Muscle of leg (tissue), 11 donors: Measurements from ENCODE around the gene MRM1. TPM values are rescaled to one million over a fixed set of nuclear protein-coding genes. Genes with fewer than 3 reads are reported as not detected.
"Not testable (repeated sequence)": the region's sequence is repeated elsewhere in the genome, so short reads cannot be mapped to it uniquely, and the experiment has no call there.

Experiments
- DNase-seq: peaks from one replicate; pipeline ENCODE4 v3.0.0; 2013
- H3K27ac ChIP-seq: one replicate; pipeline ENCODE4 v1.5.1; 2013; ENCODE audit warnings: mild to moderate bottlenecking, low read length, control low read depth
- H3K27me3 ChIP-seq: one replicate; pipeline ENCODE4 v1.6.1; 2013; ENCODE audit warnings: low read length; ENCODE audit not compliant: control insufficient read depth, insufficient read depth
- H3K36me3 ChIP-seq: one replicate; pipeline ENCODE4 v1.6.1; 2013; ENCODE audit warnings: low read length; ENCODE audit not compliant: control insufficient read depth, insufficient read depth
- H3K4me1 ChIP-seq: one replicate; pipeline ENCODE4 v1.6.1; 2013; ENCODE audit warnings: low read length; ENCODE audit not compliant: control insufficient read depth, insufficient read depth
- H3K4me3 ChIP-seq: one replicate; pipeline ENCODE4 v1.5.1; 2013; ENCODE audit warnings: low read length, control low read depth
- H3K9me3 ChIP-seq: replicated peaks from 2 replicates; pipeline ENCODE4 v1.6.1; 2013; ENCODE audit warnings: low read depth, low read length; ENCODE audit not compliant: control insufficient read depth
- WGBS: methylation state at CpG from one replicate; pipeline ENCODE4 v1.1.5; 2013; ENCODE audit warnings: missing lambda C conversion rate; ENCODE audit not compliant: insufficient coverage; 5-methylcytosine and 5-hydroxymethylcytosine counted together
- polyA plus RNA-seq, 8 donors: library from polyadenylated mRNA; unstranded; fragments of 120-200 nt; gene quantifications; one replicate each; pipeline versions ENCODE4 v1.2.1 to v1.2.3, GENCODE V29; 2013; ENCODE audit warnings: inconsistent platforms in 1 of 8, low replicate concordance in 1 of 8; ENCODE audit not compliant: insufficient read length in 8 of 8, insufficient read depth in 1 of 8
- total RNA-seq: library from RNA; stranded (reverse); fragments of 120-200 nt; gene quantifications from one replicate; pipeline ENCODE4 v1.2.4, GENCODE V29; 2013

MRM1 gene
- total and polyA plus RNA-seq, 9 donors, result 3.3 to 5.2 (median 3.8) TPM

DNA sequence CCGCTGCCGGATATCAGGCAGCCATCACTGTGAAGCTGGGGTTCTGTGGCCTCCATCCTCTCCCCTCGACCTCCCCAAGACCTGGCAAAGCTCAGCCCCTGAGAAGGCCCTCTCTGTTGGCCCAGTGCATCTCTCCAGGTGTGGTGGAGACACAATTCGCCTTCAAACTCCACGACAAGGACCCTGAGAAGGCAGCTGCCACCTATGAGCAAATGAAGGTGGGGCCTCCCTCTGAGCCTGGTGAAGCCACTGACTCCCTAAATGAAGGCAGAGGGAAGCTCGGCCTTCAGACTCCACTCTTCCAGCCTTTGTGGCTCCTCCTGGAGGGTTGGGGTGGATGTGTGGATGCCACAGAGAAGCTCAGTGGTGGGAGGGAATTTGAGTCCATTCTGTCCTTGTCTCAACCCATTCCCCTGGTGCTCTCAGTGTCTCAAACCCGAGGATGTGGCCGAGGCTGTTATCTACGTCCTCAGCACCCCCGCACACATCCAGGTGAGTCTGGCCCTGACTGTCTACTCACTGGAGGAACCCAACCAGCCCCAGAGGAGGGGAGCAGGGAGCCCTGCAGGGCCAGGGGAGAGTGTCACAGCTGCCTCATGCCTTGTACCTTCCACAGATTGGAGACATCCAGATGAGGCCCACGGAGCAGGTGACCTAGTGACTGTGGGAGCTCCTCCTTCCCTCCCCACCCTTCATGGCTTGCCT lies 1.7 kb upstream of the MRM1 start:
- no peak overlapping the region for H3K4me3 ChIP-seq
- H3K27ac ChIP-seq, result no peak overlapping the region
- H3K9me3 ChIP-seq, result no peaks in the 10 kb centered on the region
- H3K36me3 ChIP-seq, result no peaks in the 10 kb centered on the region
- 92% methylated on average over 6 of the region's 11 CpGs for WGBS
- DNase-seq, result no peak
- H3K4me1 ChIP-seq, result peaks cover 21% of the 10 kb centered on the region
- H3K27me3 ChIP-seq, result no peaks in the 10 kb centered on the region

DNA sequence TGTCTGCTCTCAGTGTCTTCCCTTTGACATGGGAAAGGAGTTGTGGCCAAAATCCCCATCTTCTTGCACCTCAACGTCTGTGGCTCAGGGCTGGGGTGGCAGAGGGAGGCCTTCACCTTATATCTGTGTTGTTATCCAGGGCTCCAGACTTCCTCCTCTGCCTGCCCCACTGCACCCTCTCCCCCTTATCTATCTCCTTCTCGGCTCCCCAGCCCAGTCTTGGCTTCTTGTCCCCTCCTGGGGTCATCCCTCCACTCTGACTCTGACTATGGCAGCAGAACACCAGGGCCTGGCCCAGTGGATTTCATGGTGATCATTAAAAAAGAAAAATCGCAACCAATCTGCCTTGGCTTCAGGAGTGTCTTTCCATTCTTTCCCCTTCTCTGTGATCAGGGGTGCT lies 918 bp upstream of the MRM1 start:
- H3K9me3 ChIP-seq, result no peaks in the 10 kb centered on the region
- 42% methylated on average over 3 of the region's 3 CpGs for WGBS
- H3K27ac ChIP-seq, result no peak overlapping the region
- no peaks in the 10 kb centered on the region for H3K36me3 ChIP-seq
- no peaks in the 10 kb centered on the region for H3K27me3 ChIP-seq
- H3K4me1 ChIP-seq, result peaks cover 21% of the 10 kb centered on the region
- DNase-seq, result no peak
- no peak overlapping the region for H3K4me3 ChIP-seq

DNA sequence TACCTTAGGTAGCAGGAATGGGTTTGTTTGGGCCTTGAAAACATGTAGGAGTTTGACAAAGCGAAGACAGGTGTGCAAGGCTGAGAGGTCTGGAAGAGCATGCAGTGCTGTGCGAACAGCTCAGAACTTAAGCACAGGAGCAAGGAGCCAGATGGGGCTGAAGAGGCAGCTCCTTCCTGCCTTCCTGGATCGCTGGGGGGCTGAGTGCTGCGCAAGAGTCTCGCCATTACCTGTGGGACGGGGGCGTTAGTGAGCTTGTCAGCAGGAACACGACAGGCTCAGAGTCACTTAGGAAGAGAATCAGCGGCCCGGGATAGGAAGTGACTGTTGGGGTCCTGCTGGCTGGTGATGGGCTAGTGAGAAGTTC lies 464 bp upstream of the MRM1 start:
- DNase-seq, result no peak
- Histone ChIP-seq H3K9me3 (no peaks in the 10 kb centered on the region), H3K36me3 (no peaks in the 10 kb centered on the region), H3K4me3 (peak overlapping the region; percentile 95), H3K27ac (peak overlapping the region; percentile 74), H3K27me3 (no peaks in the 10 kb centered on the region), H3K4me1 (peaks cover 21% of the 10 kb centered on the region)
- 8% methylated on average over 10 of the region's 10 CpGs for WGBS

DNA sequence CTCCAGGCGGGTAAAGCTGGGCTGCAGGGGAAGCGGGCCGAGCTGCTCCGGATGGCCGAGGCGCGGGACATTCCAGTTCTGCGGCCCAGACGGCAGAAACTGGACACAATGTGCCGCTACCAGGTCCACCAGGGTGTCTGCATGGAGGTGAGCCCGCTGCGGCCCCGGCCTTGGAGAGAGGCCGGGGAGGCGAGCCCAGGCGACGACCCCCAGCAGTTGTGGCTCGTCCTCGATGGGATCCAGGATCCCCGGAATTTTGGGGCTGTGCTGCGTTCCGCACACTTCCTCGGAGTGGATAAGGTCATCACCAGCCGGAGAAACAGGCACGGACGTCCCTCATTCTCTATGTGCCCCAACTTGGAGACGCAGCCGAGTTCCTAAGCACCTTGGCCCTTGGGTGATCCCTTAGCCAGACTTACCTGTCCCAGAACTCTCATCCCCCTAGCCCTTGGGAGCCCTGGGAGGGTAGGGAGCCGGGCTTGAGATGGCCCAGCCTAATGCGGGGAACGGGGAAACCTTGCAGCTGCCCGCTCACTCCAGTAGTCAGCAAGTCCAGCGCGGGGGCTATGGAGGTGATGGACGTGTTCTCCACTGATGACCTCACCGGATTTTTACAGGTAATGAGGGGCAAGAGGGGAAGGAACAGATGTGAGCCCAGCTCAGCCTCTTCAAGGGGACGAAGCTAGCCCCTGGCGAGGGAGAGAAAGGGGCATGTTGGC lies 806 bp downstream of the MRM1 start:
- Histone ChIP-seq H3K27me3 (no peaks in the 10 kb centered on the region), H3K4me3 (peak overlapping the region; percentile 95), H3K4me1 (peaks cover 21% of the 10 kb centered on the region), H3K36me3 (no peaks in the 10 kb centered on the region), H3K27ac (no peak overlapping the region), H3K9me3 (no peaks in the 10 kb centered on the region)
- 1% methylated on average over 28 of the region's 38 CpGs for WGBS
- DNase-seq, result peak; percentile 21

DNA sequence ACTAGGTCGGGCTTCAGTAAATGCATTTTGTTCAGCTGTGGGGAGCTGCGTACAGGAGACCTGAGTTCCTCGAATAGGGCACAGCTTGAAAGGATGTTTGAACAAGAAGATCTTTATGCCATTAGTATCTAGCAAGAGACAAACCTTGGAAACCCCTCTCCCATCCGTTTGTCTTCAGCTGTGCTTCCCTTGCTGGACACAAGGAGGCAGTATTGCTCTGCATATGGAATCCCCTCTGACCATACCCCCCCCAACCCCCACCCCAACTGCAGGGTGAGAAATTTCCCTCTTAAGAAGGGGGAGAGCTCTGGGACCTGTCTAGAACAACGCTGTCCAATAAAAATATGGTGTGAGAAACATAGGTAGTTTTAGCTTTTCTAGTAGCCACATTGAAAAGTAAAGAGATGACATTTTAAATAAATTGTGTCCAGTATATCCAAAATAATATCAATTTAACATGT lies 1.6 kb downstream of the MRM1 start:
- WGBS, result no CpG with 5 or more reads among the region's 5 CpGs
- DNase-seq, result peak; percentile 57
- H3K4me3 ChIP-seq, result peak overlapping the region; percentile 95
- H3K27ac ChIP-seq, result no peak overlapping the region
- H3K36me3 ChIP-seq, result no peaks in the 10 kb centered on the region
- H3K27me3 ChIP-seq, result no peaks in the 10 kb centered on the region
- H3K9me3 ChIP-seq, result no peaks in the 10 kb centered on the region
- peaks cover 21% of the 10 kb centered on the region for H3K4me1 ChIP-seq

DNA sequence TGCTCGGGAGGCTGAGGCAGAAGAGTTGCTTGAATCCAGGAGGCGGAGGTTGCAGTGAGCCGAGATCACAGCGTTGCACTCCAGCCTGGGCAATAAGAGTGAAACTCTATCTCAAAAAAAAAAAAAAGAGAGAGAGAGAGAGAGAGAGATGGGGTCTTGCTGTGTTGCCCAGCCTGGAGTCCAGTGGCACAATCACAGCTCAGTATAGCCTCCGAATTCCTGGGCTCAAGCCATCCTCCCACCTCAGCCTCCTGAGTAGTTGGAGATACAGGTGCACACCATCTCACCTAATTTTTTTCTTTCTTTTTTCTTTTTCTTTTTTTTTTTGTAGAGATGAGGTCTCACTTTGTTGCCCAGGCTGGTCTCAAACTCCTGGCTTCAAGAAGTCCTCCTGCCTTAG lies 3.6 kb downstream of the MRM1 start:
- DNase-seq, result not testable (repeated sequence)

DNA sequence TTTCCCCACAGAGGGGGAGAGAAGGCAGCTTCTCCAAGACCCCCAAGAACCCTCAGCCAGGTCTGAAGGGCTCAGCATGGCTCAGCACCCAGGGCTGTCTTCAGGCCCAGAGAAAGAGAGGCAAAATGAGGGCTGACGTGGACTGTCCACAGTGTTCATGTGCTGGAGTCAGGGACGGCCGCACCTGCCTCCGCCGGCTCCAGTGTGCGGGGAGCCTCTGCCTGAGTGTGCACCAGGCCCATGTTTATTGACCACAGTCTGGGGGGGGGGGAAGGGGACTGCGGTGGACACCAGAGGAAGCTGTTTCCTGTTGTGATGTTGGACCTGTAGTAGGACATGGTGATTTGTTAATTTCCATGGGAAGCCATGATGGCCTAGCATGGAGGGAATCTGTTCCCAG lies 6.9 kb downstream of the MRM1 start:
- Histone ChIP-seq H3K27me3 (peaks cover 4% of the 10 kb centered on the region), H3K27ac (no peak overlapping the region), H3K4me1 (peaks cover 19% of the 10 kb centered on the region), H3K4me3 (no peak overlapping the region), H3K36me3 (no peaks in the 10 kb centered on the region), H3K9me3 (no peaks in the 10 kb centered on the region)
- 64% methylated on average over 7 of the region's 7 CpGs for WGBS
- DNase-seq, result no peak

More for the DNA sequence above, 3.6 kb downstream of the MRM1 start:
- not testable (repeated sequence) for H3K27me3 ChIP-seq, H3K27ac ChIP-seq, H3K36me3 ChIP-seq, H3K9me3 ChIP-seq, H3K4me3 ChIP-seq
- WGBS, result no CpG with 5 or more reads among the region's 5 CpGs
- peaks cover 31% of the 10 kb centered on the region for H3K4me1 ChIP-seq

DNA sequence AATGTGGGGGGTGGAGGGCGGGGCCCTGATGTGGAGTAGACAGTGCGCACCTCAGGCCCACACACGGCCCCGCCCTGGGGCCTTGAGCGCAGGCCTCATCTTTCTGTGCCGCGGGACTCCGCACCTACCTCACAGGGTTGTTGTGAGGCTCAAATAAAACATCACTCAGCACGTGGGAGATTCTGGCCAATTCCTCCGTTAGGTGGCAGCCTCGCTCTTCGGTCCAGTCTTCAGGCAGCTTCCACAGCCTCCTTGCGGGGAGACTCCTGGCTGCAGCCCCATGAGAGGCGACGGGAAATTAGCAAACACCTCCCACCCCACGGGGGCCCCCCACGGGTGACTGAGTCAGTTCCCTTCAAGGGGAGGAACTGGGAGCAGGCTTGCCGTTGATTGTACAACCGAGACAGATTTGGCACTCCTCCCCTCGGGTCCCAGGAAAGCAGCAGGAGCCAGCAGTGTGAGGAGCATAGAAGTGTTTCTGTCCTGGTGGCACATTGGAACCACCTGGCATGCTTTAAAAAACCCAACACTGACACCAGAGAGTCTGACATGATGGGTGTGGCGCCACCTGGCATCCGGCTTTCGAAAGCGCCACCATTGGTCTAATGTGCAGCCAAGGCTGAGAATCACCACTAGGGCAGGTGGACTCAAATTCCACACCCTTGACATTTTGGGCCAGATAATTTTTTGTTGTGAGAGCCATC lies 7.6 kb downstream of the MRM1 start:
- DNase-seq, result peak; percentile 69
- Histone ChIP-seq H3K36me3 (no peaks in the 10 kb centered on the region), H3K9me3 (no peaks in the 10 kb centered on the region), H3K4me1 (peaks cover 25% of the 10 kb centered on the region), H3K27ac (no peak overlapping the region), H3K4me3 (no peak overlapping the region), H3K27me3 (peaks cover 6% of the 10 kb centered on the region)
- 29% methylated on average over 19 of the region's 24 CpGs for WGBS

DNA sequence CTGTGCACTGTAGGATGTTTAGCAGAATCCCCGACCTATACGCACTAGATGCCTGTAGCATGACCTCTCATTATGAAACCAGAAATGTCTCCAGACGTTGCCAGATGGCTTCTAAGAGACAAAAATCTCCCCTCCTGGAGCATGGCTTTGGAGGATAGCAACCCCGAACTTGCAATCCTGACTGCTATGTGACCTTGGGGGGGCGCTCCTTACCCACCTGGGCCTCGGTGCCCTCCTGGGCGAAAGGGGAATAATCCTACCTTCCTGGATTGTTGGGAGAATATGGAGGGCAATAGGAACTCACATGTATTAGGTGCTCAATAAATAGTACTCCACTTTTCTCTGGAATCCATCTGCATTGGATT lies 8.1 kb downstream of the MRM1 start:
- Histone ChIP-seq H3K27ac (no peak overlapping the region), H3K4me3 (no peak overlapping the region), H3K27me3 (peaks cover 9% of the 10 kb centered on the region), H3K36me3 (no peaks in the 10 kb centered on the region), H3K4me1 (peaks cover 28% of the 10 kb centered on the region), H3K9me3 (no peaks in the 10 kb centered on the region)
- no peak for DNase-seq
- no CpG with 5 or more reads among the region's 7 CpGs for WGBS

DNA sequence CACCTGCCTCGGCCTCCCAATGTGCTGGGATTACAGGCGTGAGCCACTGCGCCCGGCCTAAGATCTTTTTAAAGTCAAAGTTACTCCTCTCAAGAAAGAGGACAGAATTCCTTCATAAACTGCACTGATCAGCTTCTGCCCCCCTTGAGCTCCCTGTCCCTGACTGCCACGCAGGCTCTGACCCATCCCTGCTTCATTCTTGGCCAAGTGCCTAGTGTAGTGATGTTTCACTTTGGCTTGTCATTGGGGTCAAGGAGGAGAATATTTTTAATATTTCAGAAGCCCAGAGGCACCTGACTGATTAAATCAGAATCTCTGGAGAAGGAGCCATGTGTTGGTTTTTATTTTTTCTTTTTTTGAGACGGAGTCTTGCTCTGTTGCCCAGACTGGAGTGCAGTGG lies 9.1 kb downstream of the MRM1 start:
- DNase-seq, result no peak
- peaks cover 33% of the 10 kb centered on the region for H3K4me1 ChIP-seq
- no peaks in the 10 kb centered on the region for H3K9me3 ChIP-seq
- H3K27me3 ChIP-seq, result peaks cover 9% of the 10 kb centered on the region
- H3K27ac ChIP-seq, result no peak overlapping the region
- no peaks in the 10 kb centered on the region for H3K36me3 ChIP-seq
- no peak overlapping the region for H3K4me3 ChIP-seq
- 69% methylated on average over 4 of the region's 6 CpGs for whole genome bisulfite sequencing
